DMS114 treated with DMSO at 0.1 percent for 48 hours (cell line): Measurements from ENCODE around the gene MYO15B.

Source experiments
- DNase-seq: peaks from one replicate; lab custom pipeline; 2025; ENCODE audit not compliant: unreplicated experiment; lab: John Stamatoyannopoulos, UW

The MYO15B gene

GRCh38 chr17:75558666-75559530 is 28.7 kb upstream of the MYO15B start:
- DNase-seq, result no peak

GRCh38 chr17:75559958-75560533 is 27.6 kb upstream of the MYO15B start:
- no peak for DNase-seq

- DNase-seq, result no peak
These were observed 25.5 kb upstream of the MYO15B start for GRCh38 chr17:75561927-75562603.

- DNase-seq, result no peak
These were observed 24.4 kb upstream of the MYO15B start for GRCh38 chr17:75563063-75563758.

- no peak for DNase-seq
These were observed 23.4 kb upstream of the MYO15B start for GRCh38 chr17:75564195-75564594.

- DNase-seq, result no peak
These were observed 22.5 kb upstream of the MYO15B start for GRCh38 chr17:75565066-75565465.

- DNase-seq, result no peak
These were observed 22.0 kb upstream of the MYO15B start for GRCh38 chr17:75565618-75566017.

- no peak for DNase-seq
These were observed 21.2 kb upstream of the MYO15B start for GRCh38 chr17:75566416-75566815.

GRCh38 chr17:75566834-75567233 is 20.8 kb upstream of the MYO15B start:
- no peak for DNase-seq

- no peak for DNase-seq
These were observed 19.0 kb upstream of the MYO15B start for GRCh38 chr17:75568412-75569255.

GRCh38 chr17:75570034-75570676 is 17.4 kb upstream of the MYO15B start:
- DNase-seq, result no peak

GRCh38 chr17:75570772-75571171 is 16.8 kb upstream of the MYO15B start:
- DNase-seq, result no peak

- no peak for DNase-seq
These were observed 16.3 kb upstream of the MYO15B start for GRCh38 chr17:75571197-75571884.

- no peak for DNase-seq
These were observed 15.8 kb upstream of the MYO15B start for GRCh38 chr17:75571885-75572215.

GRCh38 chr17:75572713-75573539 is 14.7 kb upstream of the MYO15B start:
- DNase-seq, result no peak

- no peak for DNase-seq
These were observed 14.1 kb upstream of the MYO15B start for GRCh38 chr17:75573540-75573957.

GRCh38 chr17:75573994-75574393 is 13.6 kb upstream of the MYO15B start:
- DNase-seq, result no peak

- DNase-seq, result no peak
These were observed 13.1 kb upstream of the MYO15B start for GRCh38 chr17:75574404-75575036.
